Loucy (cell line): ENCODE measurements around the gene SOD1.

Experiments
- CTCF ChIP-seq: fragments of 200-600 bp; sonication (generic); conservative IDR thresholded peaks from 2 replicates; pipeline ENCODE4 v1.5.1; 2014; ENCODE audit warnings: mild to moderate bottlenecking, antibody characterized with exemption, low read length
- EZH2phosphoT487 ChIP-seq: fragments of 200-600 bp; IDR thresholded peaks from 2 replicates; pipeline ENCODE4 v1.6.1; 2018; ENCODE audit warnings: antibody characterized with exemption, mild to moderate bottlenecking, moderate library complexity, borderline replicate concordance

- TF ChIP-seq CTCF (no peak), EZH2phosphoT487 (no peak)
Measured at GRCh38 chr21:31688603-31689368, 29.3 kb downstream of the SOD1 start.
